HEK293 (cell line): ENCODE results near the gene SHISA5.
A peak's percentile ranks its signal among the peaks of the same experiment; 100 is the strongest.

ENCODE experiments used
- BCL11A ChIP-seq: fragments of 450-650 bp; formaldehyde crosslinking; IDR thresholded peaks from 2 replicates; pipeline ENCODE4 v1.5.1; 2016; ENCODE audit warnings: low read depth, missing biosample characterization, missing genetic modification characterization
- BCL11B ChIP-seq: fragments of 450-650 bp; formaldehyde crosslinking; IDR thresholded peaks from 2 replicates; pipeline ENCODE4 v1.5.1; 2016; ENCODE audit warnings: low read depth, missing biosample characterization, missing genetic modification characterization
- GFI1B ChIP-seq: fragments of 450-650 bp; formaldehyde crosslinking; IDR thresholded peaks from 2 replicates; pipeline ENCODE4 v1.5.1; 2016; ENCODE audit warnings: missing biosample characterization, missing genetic modification characterization
- GLIS2 ChIP-seq: fragments of 450-650 bp; formaldehyde crosslinking; IDR thresholded peaks from 2 replicates; pipeline ENCODE4 v1.5.1; 2016; ENCODE audit warnings: missing biosample characterization, missing genetic modification characterization
- HOXC10 ChIP-seq: sonication (generic); formaldehyde crosslinking; IDR thresholded peaks from 2 replicates; pipeline ENCODE4 v1.8.1; 2023; ENCODE audit warnings: mild to moderate bottlenecking, missing genetic modification reagents
- IKZF3 ChIP-seq: fragments of 450-650 bp; IDR thresholded peaks from 2 replicates; pipeline ENCODE4 v1.5.0; 2018; ENCODE audit warnings: missing biosample characterization, mild to moderate bottlenecking, missing genetic modification characterization, moderate library complexity
- KLF1 ChIP-seq: fragments of 450-650 bp; formaldehyde crosslinking; IDR thresholded peaks from 2 replicates; pipeline ENCODE4 v1.5.1; 2016; ENCODE audit warnings: missing biosample characterization, missing genetic modification characterization
- KLF9 ChIP-seq: fragments of 450-650 bp; formaldehyde crosslinking; IDR thresholded peaks from 2 replicates; pipeline ENCODE4 v1.5.1; 2016; ENCODE audit warnings: missing biosample characterization, missing genetic modification characterization, low read depth
- MEIS1 ChIP-seq: sonication (generic); formaldehyde crosslinking; IDR thresholded peaks from 2 replicates; pipeline ENCODE4 v1.8.1; 2022; ENCODE audit warnings: missing genetic modification reagents, mild to moderate bottlenecking, borderline replicate concordance
- PRDM1 ChIP-seq: fragments of 450-650 bp; formaldehyde crosslinking; IDR thresholded peaks from 2 replicates; pipeline ENCODE4; 2016; ENCODE audit warnings: missing biosample characterization, missing genetic modification characterization
- SP2 ChIP-seq: fragments of 450-650 bp; formaldehyde crosslinking; IDR thresholded peaks from 2 replicates; pipeline ENCODE4 v1.5.1; 2016; ENCODE audit warnings: missing biosample characterization, missing genetic modification characterization
- ZBTB17 ChIP-seq: fragments of 450-650 bp; formaldehyde crosslinking; IDR thresholded peaks from 2 replicates; pipeline ENCODE4 v1.5.1; 2016; ENCODE audit warnings: missing biosample characterization, missing genetic modification characterization
- ZBTB8A ChIP-seq: fragments of 450-650 bp; formaldehyde crosslinking; IDR thresholded peaks from 2 replicates; pipeline ENCODE4 v1.5.1; 2016; ENCODE audit warnings: missing biosample characterization, missing genetic modification characterization
- ZFHX2 ChIP-seq: fragments of 450-650 bp; formaldehyde crosslinking; conservative IDR thresholded peaks from 2 replicates; pipeline ENCODE4 v1.5.1; 2016; ENCODE audit warnings: missing biosample characterization, missing genetic modification characterization
- ZNF138 ChIP-seq: fragments of 450-650 bp; formaldehyde crosslinking; IDR thresholded peaks from 2 replicates; pipeline ENCODE4 v1.5.1; 2016; ENCODE audit warnings: missing biosample characterization, missing genetic modification characterization, borderline replicate concordance
- ZNF148 ChIP-seq: fragments of 450-650 bp; formaldehyde crosslinking; IDR thresholded peaks from 2 replicates; pipeline ENCODE4 v1.5.0; 2017; ENCODE audit warnings: missing biosample characterization, missing genetic modification characterization, borderline replicate concordance
- ZNF157 ChIP-seq: fragments of 450-650 bp; formaldehyde crosslinking; IDR thresholded peaks from 2 replicates; pipeline ENCODE4 v1.5.1; 2016; ENCODE audit warnings: missing biosample characterization, missing genetic modification characterization
- ZNF174 ChIP-seq: fragments of 450-650 bp; formaldehyde crosslinking; IDR thresholded peaks from 2 replicates; pipeline ENCODE4 v1.5.0; 2017; ENCODE audit warnings: missing biosample characterization, mild to moderate bottlenecking, missing genetic modification characterization
- ZNF18 ChIP-seq: fragments of 450-650 bp; formaldehyde crosslinking; IDR thresholded peaks from 2 replicates; pipeline ENCODE4 v1.5.1; 2016; ENCODE audit warnings: missing biosample characterization, missing genetic modification characterization
- ZNF26 ChIP-seq: fragments of 450-650 bp; formaldehyde crosslinking; IDR thresholded peaks from 2 replicates; pipeline ENCODE4 v1.5.1; 2016; ENCODE audit warnings: missing biosample characterization, missing genetic modification characterization
- ZNF398 ChIP-seq: fragments of 450-650 bp; formaldehyde crosslinking; IDR thresholded peaks from 2 replicates; pipeline ENCODE4 v1.5.1; 2017; ENCODE audit warnings: missing biosample characterization, missing genetic modification characterization
- ZNF449 ChIP-seq: fragments of 450-650 bp; formaldehyde crosslinking; IDR thresholded peaks from 2 replicates; pipeline ENCODE4 v1.5.1; 2017; ENCODE audit warnings: missing biosample characterization, mild to moderate bottlenecking, missing genetic modification characterization, moderate library complexity
- ZNF560 ChIP-seq: fragments of 450-650 bp; formaldehyde crosslinking; IDR thresholded peaks from 2 replicates; pipeline ENCODE4 v1.5.1; 2017; ENCODE audit warnings: missing biosample characterization, missing genetic modification characterization, borderline replicate concordance
- ZNF677 ChIP-seq: fragments of 450-650 bp; IDR thresholded peaks from 2 replicates; pipeline ENCODE4 v1.5.0; 2018; ENCODE audit warnings: missing biosample characterization, mild to moderate bottlenecking, missing genetic modification characterization, moderate library complexity
- ZNF76 ChIP-seq: fragments of 450-650 bp; formaldehyde crosslinking; IDR thresholded peaks from 2 replicates; pipeline ENCODE4; 2016; ENCODE audit warnings: low read depth, missing biosample characterization, missing genetic modification characterization, borderline replicate concordance
- ZSCAN18 ChIP-seq: fragments of 450-650 bp; formaldehyde crosslinking; IDR thresholded peaks from 2 replicates; pipeline ENCODE4 v1.5.1; 2016; ENCODE audit warnings: missing biosample characterization, missing genetic modification characterization
- TF ChIP-seq, protein P1 (sequence below): fragments of 450-650 bp; formaldehyde crosslinking; IDR thresholded peaks from 2 replicates; pipeline ENCODE4 v1.5.1; 2016; ENCODE audit warnings: missing biosample characterization, missing genetic modification characterization

Gene SHISA5

DNA sequence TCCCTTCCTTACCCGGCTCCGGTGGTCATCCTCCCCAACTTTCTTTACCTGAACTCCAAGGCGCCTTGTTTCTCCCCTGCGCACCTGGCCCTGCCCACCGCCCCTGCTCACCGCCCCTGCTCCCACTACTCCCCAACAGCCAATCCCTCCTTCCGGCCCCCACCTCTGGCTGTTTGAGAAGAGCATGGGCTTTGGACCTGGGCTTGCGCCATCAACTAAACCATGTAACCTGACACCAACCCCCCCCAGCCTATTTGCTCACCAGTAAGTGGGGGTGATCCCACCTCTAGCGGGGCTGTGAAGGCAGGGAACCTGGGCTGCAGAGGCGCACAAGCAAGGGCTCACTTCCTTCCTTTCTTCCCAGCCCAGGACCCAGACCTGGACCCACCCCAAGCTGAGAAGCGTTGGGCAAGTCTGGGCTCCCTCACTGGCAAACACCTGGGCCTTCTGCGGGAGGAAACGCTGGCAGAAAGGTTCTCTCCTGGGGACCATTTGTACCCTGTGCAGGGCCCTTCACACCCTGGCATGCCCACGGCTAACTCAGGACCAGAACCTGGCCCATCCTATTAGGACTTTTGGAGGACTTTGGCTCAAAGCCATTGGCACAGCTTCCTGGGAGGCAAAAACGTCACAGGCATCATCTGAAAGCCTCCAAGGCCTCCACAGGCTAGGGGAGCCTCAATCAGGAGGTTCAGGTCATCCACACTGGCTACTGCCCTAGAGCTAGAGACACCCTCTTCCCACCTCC is 73.8 kb downstream of the SHISA5 start, which contains the start of gene PLXNB1 (continued):
- TF ChIP-seq ZNF174 (tag by site-specific recombination) (no peak), ZNF148 (tag by site-specific recombination) (no peak), BCL11B (tag by site-specific recombination) (0 out of 2 replicates have a peak, but pooled peaks have one; percentile 26), ZNF560 (tag by site-specific recombination) (no peak), ZNF76 (peak; percentile 60; the same call in 1 of the 2 replicates), ZBTB8A (tag by site-specific recombination) (peak; percentile 82), ZBTB17 (tag by site-specific recombination) (peak; percentile 56), IKZF3 (tag by site-specific recombination) (no peak), GFI1B (tag by site-specific recombination) (no peak), ZSCAN18 (tag by site-specific recombination) (no peak), PRDM1 (tag by site-specific recombination) (0 out of 2 replicates have a peak, but pooled peaks have one; percentile 13), KLF1 (tag by site-specific recombination) (0 out of 2 replicates have a peak, but pooled peaks have one; percentile 48), BCL11A (tag by site-specific recombination) (peak; percentile 78), HOXC10 (CRISPR knock-in tag) (no peak), ZNF449 (tag by site-specific recombination) (peak; percentile 33; the same call in 1 of the 2 replicates), ZNF398 (peak; percentile 100), KLF9 (tag by site-specific recombination) (peak; percentile 53; the same call in 1 of the 2 replicates), ZNF677 (no peak), ZNF26 (tag by site-specific recombination) (no peak), GLIS2 (tag by site-specific recombination) (peak; percentile 74), ZNF157 (tag by site-specific recombination) (no peak), SP2 (tag by site-specific recombination) (peak; percentile 72), MEIS1 (no peak), ZFHX2 (tag by site-specific recombination) (peak; percentile 85), ZNF138 (tag by site-specific recombination) (no peak), ZNF18 (peak; percentile 72)
- TF ChIP-seq, protein P1, sequence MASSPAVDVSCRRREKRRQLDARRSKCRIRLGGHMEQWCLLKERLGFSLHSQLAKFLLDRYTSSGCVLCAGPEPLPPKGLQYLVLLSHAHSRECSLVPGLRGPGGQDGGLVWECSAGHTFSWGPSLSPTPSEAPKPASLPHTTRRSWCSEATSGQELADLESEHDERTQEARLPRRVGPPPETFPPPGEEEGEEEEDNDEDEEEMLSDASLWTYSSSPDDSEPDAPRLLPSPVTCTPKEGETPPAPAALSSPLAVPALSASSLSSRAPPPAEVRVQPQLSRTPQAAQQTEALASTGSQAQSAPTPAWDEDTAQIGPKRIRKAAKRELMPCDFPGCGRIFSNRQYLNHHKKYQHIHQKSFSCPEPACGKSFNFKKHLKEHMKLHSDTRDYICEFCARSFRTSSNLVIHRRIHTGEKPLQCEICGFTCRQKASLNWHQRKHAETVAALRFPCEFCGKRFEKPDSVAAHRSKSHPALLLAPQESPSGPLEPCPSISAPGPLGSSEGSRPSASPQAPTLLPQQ (tag by site-specific recombination) = peak; percentile 43
